ENCODE data around the gene LMTK3. TPM values are rescaled to one million over a fixed set of nuclear protein-coding genes. Genes with fewer than 3 reads are reported as not detected.
A peak's percentile ranks its signal among the peaks of the same experiment; 100 is the strongest.

LMTK3 gene
- total and polyA plus RNA-seq, 2 of the 13 experiments (the other 11 are each of a cell fraction or from before 2014, with no cell fraction given): 0.18 to 0.29 TPM

GRCh38 chr19:48496959-48497727, 14.5 kb downstream of the LMTK3 start (continued):
- TF ChIP-seq ZNF280D (CRISPR knock-in tag; IDR thresholded peaks at IDR 0.05) (no peak), PHF8 (CRISPR knock-in tag; IDR thresholded peaks at IDR 0.05) (no peak), MEIS2 (CRISPR knock-in tag; IDR thresholded peaks at IDR 0.05) (peak; percentile 66; the same call in 1 of the 2 replicates), ZNF260 (CRISPR knock-in tag; IDR thresholded peaks at IDR 0.05; ENCODE audit: borderline replicate concordance, low read depth) (no peak), SMAD3 (CRISPR knock-in tag; IDR thresholded peaks at IDR 0.05) (no peak), KDM4B (CRISPR knock-in tag; IDR thresholded peaks at IDR 0.05) (no peak), NFKBIZ (CRISPR knock-in tag; IDR thresholded peaks at IDR 0.05) (no peak), GATAD1 (CRISPR knock-in tag; IDR thresholded peaks at IDR 0.05) (no peak), ZNF878 (CRISPR knock-in tag; IDR thresholded peaks at IDR 0.05) (no peak), DPF2 (CRISPR knock-in tag; IDR thresholded peaks at IDR 0.05; ENCODE audit: borderline replicate concordance, low read depth) (0 out of 2 replicates have a peak, but pooled peaks have one; percentile 31), GLI4 (CRISPR knock-in tag; IDR thresholded peaks at IDR 0.05; ENCODE audit: borderline replicate concordance) (no peak), ZSCAN30 (CRISPR knock-in tag; IDR thresholded peaks at IDR 0.05) (no peak), THRA (CRISPR knock-in tag; IDR thresholded peaks at IDR 0.05; ENCODE audit: borderline replicate concordance) (no peak), HMG20B (CRISPR knock-in tag; conservative IDR thresholded peaks at IDR 0.05) (no peak), NFAT5 (CRISPR knock-in tag; IDR thresholded peaks at IDR 0.05) (no peak), GPBP1L1 (CRISPR knock-in tag; IDR thresholded peaks at IDR 0.05) (no peak), ZSCAN31 (CRISPR knock-in tag; IDR thresholded peaks at IDR 0.05; ENCODE audit: low read depth) (peak; percentile 67; the same call in 1 of the 2 replicates), ONECUT2 (CRISPR knock-in tag; IDR thresholded peaks at IDR 0.05) (no peak)

All from HepG2 (cell line).